ENCODE results near the gene LCE2A.
"Not testable (repeated sequence)": the region's sequence is repeated elsewhere in the genome, so short reads cannot be mapped to it uniquely, and the experiment has no call there.

The LCE2A gene

GRCh38 chr1:152697701-152698600, at the start of gene LCE2A:
LCE2A (plus strand) TSS chr1:152698345; CDS start chr1:152698902, 557 bp downstream.
- no peaks in the 10 kb centered on the region for H3K27me3 ChIP-seq
- no peak within 1 kb of the TSS for H3K9ac ChIP-seq
- TF ChIP-seq Cebpa-rat (IDR thresholded peaks at IDR 0.05) = no peak
- H3K27ac ChIP-seq = no peak within 1 kb of the TSS
- no peaks in the 10 kb centered on the region for H4K20me1 ChIP-seq
- H3K4me1 ChIP-seq = peaks cover 14% of the 10 kb centered on the region
- no peak within 1 kb of the TSS for H3K4me2 ChIP-seq
- H3K9me3 ChIP-seq = no peaks in the 10 kb centered on the region; the same call in 1 of the 2 replicates
- H3K36me3 ChIP-seq = no peaks in the 10 kb centered on the region
- no peak within 1 kb of the TSS for H3K4me3 ChIP-seq

GRCh38 chr1:152654110-152654509, 44.0 kb upstream of the LCE2A start:
- no peak for TF ChIP-seq Cebpa-rat (IDR thresholded peaks at IDR 0.05)
- Histone ChIP-seq H4K20me1 (no peaks in the 10 kb centered on the region), H3K4me2 (no peak overlapping the region), H3K4me1 (no peaks in the 10 kb centered on the region), H3K9me3 (no peaks in the 10 kb centered on the region), H3K27ac (no peak overlapping the region), H3K9ac (no peak overlapping the region), H3K36me3 (no peaks in the 10 kb centered on the region), H3K27me3 (no peaks in the 10 kb centered on the region), H3K4me3 (no peak overlapping the region)

GRCh38 chr1:152656459-152656858, 41.7 kb upstream of the LCE2A start:
- H3K27ac ChIP-seq = no peak overlapping the region
- H3K4me1 ChIP-seq = no peaks in the 10 kb centered on the region
- no peaks in the 10 kb centered on the region for H4K20me1 ChIP-seq
- no peak overlapping the region for H3K4me2 ChIP-seq
- H3K27me3 ChIP-seq = no peaks in the 10 kb centered on the region
- no peak for TF ChIP-seq Cebpa-rat (IDR thresholded peaks at IDR 0.05)
- no peak overlapping the region for H3K9ac ChIP-seq
- no peaks in the 10 kb centered on the region for H3K9me3 ChIP-seq
- no peak overlapping the region for H3K4me3 ChIP-seq
- H3K36me3 ChIP-seq = no peaks in the 10 kb centered on the region

GRCh38 chr1:152657677-152658076, 40.5 kb upstream of the LCE2A start:
- no peaks in the 10 kb centered on the region for H4K20me1 ChIP-seq
- H3K27ac ChIP-seq = no peak overlapping the region
- no peak overlapping the region for H3K9ac ChIP-seq
- no peak overlapping the region for H3K4me2 ChIP-seq
- no peak for TF ChIP-seq Cebpa-rat (IDR thresholded peaks at IDR 0.05)
- no peaks in the 10 kb centered on the region for H3K4me1 ChIP-seq
- no peak overlapping the region for H3K4me3 ChIP-seq
- H3K36me3 ChIP-seq = no peaks in the 10 kb centered on the region
- no peaks in the 10 kb centered on the region for H3K27me3 ChIP-seq
- no peaks in the 10 kb centered on the region for H3K9me3 ChIP-seq

- H3K4me2 ChIP-seq = no peak overlapping the region
- no peaks in the 10 kb centered on the region for H3K9me3 ChIP-seq
- H3K9ac ChIP-seq = no peak overlapping the region
- no peaks in the 10 kb centered on the region for H3K36me3 ChIP-seq
- H3K4me1 ChIP-seq = no peaks in the 10 kb centered on the region
- no peaks in the 10 kb centered on the region for H3K27me3 ChIP-seq
- H4K20me1 ChIP-seq = no peaks in the 10 kb centered on the region
- no peak for TF ChIP-seq Cebpa-rat (IDR thresholded peaks at IDR 0.05)
- H3K27ac ChIP-seq = no peak overlapping the region
- H3K4me3 ChIP-seq = no peak overlapping the region
These were observed 39.5 kb upstream of the LCE2A start for GRCh38 chr1:152658649-152659048.

GRCh38 chr1:152663098-152663497, 35.0 kb upstream of the LCE2A start, which contains the start of gene LCE2D:
LCE2D (plus strand) TSS chr1:152663380; CDS start chr1:152664106, 726 bp downstream.
- TF ChIP-seq Cebpa-rat (IDR thresholded peaks at IDR 0.05) = no peak
- Histone ChIP-seq H3K4me1 (no peaks in the 10 kb centered on the region), H3K9me3 (no peaks in the 10 kb centered on the region), H3K36me3 (no peaks in the 10 kb centered on the region), H3K9ac (no peak within 1 kb of the TSS), H3K27me3 (no peaks in the 10 kb centered on the region), H3K4me2 (no peak within 1 kb of the TSS), H3K27ac (no peak within 1 kb of the TSS), H3K4me3 (no peak within 1 kb of the TSS), H4K20me1 (no peaks in the 10 kb centered on the region)

- H3K27me3 ChIP-seq, H3K4me2 ChIP-seq, H3K36me3 ChIP-seq, H3K4me3 ChIP-seq, H3K9ac ChIP-seq, H3K4me1 ChIP-seq, H3K27ac ChIP-seq, H3K9me3 ChIP-seq, H4K20me1 ChIP-seq: not testable (repeated sequence)
These were observed 32.0 kb upstream of the LCE2A start for GRCh38 chr1:152666171-152666570.

- H3K36me3 ChIP-seq = no peaks in the 10 kb centered on the region
- no peaks in the 10 kb centered on the region for H4K20me1 ChIP-seq
- no peaks in the 10 kb centered on the region for H3K27me3 ChIP-seq
- no peak for TF ChIP-seq Cebpa-rat (IDR thresholded peaks at IDR 0.05)
- H3K4me3 ChIP-seq = no peak overlapping the region
- H3K4me1 ChIP-seq = no peaks in the 10 kb centered on the region
- H3K9me3 ChIP-seq = no peaks in the 10 kb centered on the region
- no peak overlapping the region for H3K27ac ChIP-seq
- no peak overlapping the region for H3K9ac ChIP-seq
- H3K4me2 ChIP-seq = no peak overlapping the region
These were observed 30.5 kb upstream of the LCE2A start for GRCh38 chr1:152667648-152668047.

GRCh38 chr1:152673016-152673415, 25.1 kb upstream of the LCE2A start:
- Histone ChIP-seq H3K4me1 (no peaks in the 10 kb centered on the region), H3K9ac (no peak overlapping the region), H3K27ac (no peak overlapping the region), H3K9me3 (no peaks in the 10 kb centered on the region), H4K20me1 (no peaks in the 10 kb centered on the region), H3K4me3 (no peak overlapping the region), H3K36me3 (no peaks in the 10 kb centered on the region), H3K27me3 (no peaks in the 10 kb centered on the region), H3K4me2 (no peak overlapping the region)
- no peak for TF ChIP-seq Cebpa-rat (IDR thresholded peaks at IDR 0.05)

GRCh38 chr1:152674983-152675382, 23.2 kb upstream of the LCE2A start, which contains the start of gene LCE2C:
LCE2C (plus strand) TSS chr1:152675279; CDS start chr1:152676016, 737 bp downstream.
- H3K4me3 ChIP-seq, H3K4me1 ChIP-seq, H3K4me2 ChIP-seq, H4K20me1 ChIP-seq, H3K27me3 ChIP-seq, H3K9me3 ChIP-seq, H3K9ac ChIP-seq, H3K27ac ChIP-seq, H3K36me3 ChIP-seq: not testable (repeated sequence)

Measured in BLaER1 (cell line).